Thymus (tissue), 11 donors: ENCODE measurements around the gene INSM1. TPM values are rescaled to one million over a fixed set of nuclear protein-coding genes. Genes with fewer than 3 reads are reported as not detected.

Source experiments
- DNase-seq, 9 donors: peaks; one replicate each; pipeline ENCODE4 v3.0.0-alpha.2; 2013; ENCODE audit warnings: low spot score in 9 of 9, low read depth in 6 of 9, missing footprints in 1 of 9
- H3K27ac ChIP-seq, 2 donors: one replicate each; pipeline ENCODE4 v1.5.1; 2013; ENCODE audit warnings: control low read depth in 1 of 2, low read depth in 1 of 2, low read length in 1 of 2, mild to moderate bottlenecking in 1 of 2, moderate library complexity in 1 of 2
- H3K27me3 ChIP-seq, 2 donors: one replicate each; pipeline ENCODE4 v1.5.1; 2013; ENCODE audit warnings: low read length in 1 of 2; ENCODE audit not compliant: control insufficient read depth in 2 of 2, insufficient read depth in 1 of 2
- H3K36me3 ChIP-seq, 2 donors: one replicate each; pipeline ENCODE4 v1.5.1; 2013; ENCODE audit warnings: low read length in 1 of 2, mild to moderate bottlenecking in 1 of 2, moderate library complexity in 1 of 2; ENCODE audit not compliant: control insufficient read depth in 2 of 2, insufficient read depth in 2 of 2
- H3K4me1 ChIP-seq, 2 donors: one replicate each; pipeline ENCODE4 v1.5.1; 2013; ENCODE audit warnings: low read length in 2 of 2; ENCODE audit not compliant: control insufficient read depth in 2 of 2, insufficient read depth in 2 of 2
- H3K4me3 ChIP-seq, 2 donors: one replicate each; pipeline ENCODE4 v1.5.1; 2013; ENCODE audit warnings: low read length in 2 of 2, control low read depth in 1 of 2, mild to moderate bottlenecking in 1 of 2
- H3K9me3 ChIP-seq, 2 donors: one replicate each; pipeline ENCODE4 v1.5.1; 2013; ENCODE audit warnings: low read length in 1 of 2, mild to moderate bottlenecking in 1 of 2; ENCODE audit not compliant: control insufficient read depth in 2 of 2, insufficient read depth in 1 of 2
- WGBS: extraction: QIAGEN DNeasy Blood & Tissue Kit; methylation state at CpG from one replicate; pipeline ENCODE4 v1.1.7; 2013; 5-methylcytosine and 5-hydroxymethylcytosine counted together
- polyA plus RNA-seq: library from polyadenylated mRNA; stranded (reverse); fragments of 200-250 nt; gene quantifications from one replicate; pipeline ENCODE4 v1.2.3, GENCODE V29; 2013
- total RNA-seq: library from RNA; stranded (reverse); fragments of 120-200 nt; gene quantifications from one replicate; pipeline ENCODE4 v1.2.4, GENCODE V29; 2013
- donor health status: healthy.

INSM1 gene
- total and polyA plus RNA-seq, 2 donors, result 4.4 to 7.6 TPM

GRCh38 chr20:20395087-20395486, 27.2 kb downstream of the INSM1 start:
- H3K36me3 ChIP-seq, result peaks cover 0 to 4% of the 10 kb centered on the region in 2 donors
- no peak overlapping the region for H3K4me3 ChIP-seq
- H3K27ac ChIP-seq, result no peak overlapping the region
- 96% methylated on average over 12 of the region's 12 CpGs for WGBS
- H3K27me3 ChIP-seq, result no peaks in the 10 kb centered on the region
- no peaks in the 10 kb centered on the region for H3K9me3 ChIP-seq
- no peak for DNase-seq
- no peaks in the 10 kb centered on the region for H3K4me1 ChIP-seq

GRCh38 chr20:20395903-20396568, 28.1 kb downstream of the INSM1 start:
- no peak for DNase-seq
- H3K27ac ChIP-seq, result no peak overlapping the region
- peaks cover 0 to 4% of the 10 kb centered on the region in 2 donors for H3K36me3 ChIP-seq
- WGBS, result 97% methylated on average over 29 of the region's 29 CpGs
- H3K9me3 ChIP-seq, result no peaks in the 10 kb centered on the region
- no peaks in the 10 kb centered on the region for H3K27me3 ChIP-seq
- no peak overlapping the region for H3K4me3 ChIP-seq
- H3K4me1 ChIP-seq, result no peaks in the 10 kb centered on the region

GRCh38 chr20:20396794-20397193, 28.9 kb downstream of the INSM1 start:
- no peak for DNase-seq
- 95% methylated on average over 3 of the region's 3 CpGs for WGBS
- Histone ChIP-seq H3K4me1 (peaks cover 3 to 4% of the 10 kb centered on the region in 2 donors), H3K4me3 (no peak overlapping the region), H3K27ac (no peak overlapping the region), H3K9me3 (no peaks in the 10 kb centered on the region), H3K27me3 (no peaks in the 10 kb centered on the region), H3K36me3 (peaks cover 0 to 4% of the 10 kb centered on the region in 2 donors)

GRCh38 chr20:20398123-20398522, 30.2 kb downstream of the INSM1 start:
- no peaks in the 10 kb centered on the region for H3K27me3 ChIP-seq
- no peak for DNase-seq
- H3K27ac ChIP-seq, result no peak overlapping the region
- no peaks in the 10 kb centered on the region for H3K36me3 ChIP-seq
- H3K4me3 ChIP-seq, result no peak overlapping the region
- peaks cover 3 to 15% of the 10 kb centered on the region in 2 donors for H3K4me1 ChIP-seq
- no peaks in the 10 kb centered on the region for H3K9me3 ChIP-seq
- 98% methylated on average over 7 of the region's 7 CpGs for WGBS

GRCh38 chr20:20399531-20400500, 31.9 kb downstream of the INSM1 start:
- H3K9me3 ChIP-seq, result no peaks in the 10 kb centered on the region
- H3K27me3 ChIP-seq, result no peaks in the 10 kb centered on the region
- no peak overlapping the region for H3K4me3 ChIP-seq
- 96% methylated on average over 13 of the region's 13 CpGs for WGBS
- no peaks in the 10 kb centered on the region for H3K36me3 ChIP-seq
- DNase-seq, result no peak
- no peak overlapping the region for H3K27ac ChIP-seq
- peaks cover 9 to 32% of the 10 kb centered on the region in 2 donors for H3K4me1 ChIP-seq

- 92% methylated on average over 3 of the region's 3 CpGs for WGBS
- no peaks in the 10 kb centered on the region for H3K27me3 ChIP-seq
- no peak overlapping the region for H3K27ac ChIP-seq
- no peak for DNase-seq
- H3K9me3 ChIP-seq, result no peaks in the 10 kb centered on the region
- H3K36me3 ChIP-seq, result no peaks in the 10 kb centered on the region
- H3K4me3 ChIP-seq, result no peak overlapping the region
- peaks cover 16 to 51% of the 10 kb centered on the region in 2 donors for H3K4me1 ChIP-seq
Measured at GRCh38 chr20:20401991-20402390, 34.1 kb downstream of the INSM1 start.

- no peak overlapping the region for H3K4me3 ChIP-seq
- H3K9me3 ChIP-seq, result no peaks in the 10 kb centered on the region
- peaks cover 16 to 56% of the 10 kb centered on the region in 2 donors for H3K4me1 ChIP-seq
- peak overlapping the region in 1 of 2 donors; percentile 73 for H3K27ac ChIP-seq
- no peaks in the 10 kb centered on the region for H3K27me3 ChIP-seq
- no peaks in the 10 kb centered on the region for H3K36me3 ChIP-seq
- DNase-seq, result peak in 2 of 9 donors; percentile 22 to 52
- 77% methylated on average over 5 of the region's 5 CpGs for WGBS
Measured at GRCh38 chr20:20404633-20405032, 36.7 kb downstream of the INSM1 start.

- WGBS, result 67% methylated on average over 10 of the region's 10 CpGs
- Histone ChIP-seq H3K4me3 (no peak overlapping the region), H3K36me3 (no peaks in the 10 kb centered on the region), H3K27ac (peak overlapping the region in 1 of 2 donors; percentile 73), H3K4me1 (peaks cover 16 to 56% of the 10 kb centered on the region in 2 donors), H3K9me3 (no peaks in the 10 kb centered on the region), H3K27me3 (no peaks in the 10 kb centered on the region)
- peak in 8 of 9 donors; percentile 15 to 77 (median 50) for DNase-seq
Measured at GRCh38 chr20:20405623-20406022, 37.7 kb downstream of the INSM1 start.

GRCh38 chr20:20406306-20406705, 38.4 kb downstream of the INSM1 start:
- WGBS, result 98% methylated on average over 2 of the region's 2 CpGs
- H3K36me3 ChIP-seq, result no peaks in the 10 kb centered on the region
- H3K4me3 ChIP-seq, result no peak overlapping the region

More at GRCh38 chr20:20406306-20406705, 38.4 kb downstream of the INSM1 start:
- Histone ChIP-seq H3K27ac (no peak overlapping the region), H3K9me3 (no peaks in the 10 kb centered on the region), H3K4me1 (peaks cover 15 to 53% of the 10 kb centered on the region in 2 donors), H3K27me3 (no peaks in the 10 kb centered on the region)
- no peak for DNase-seq
